HG03575 (cell line): Measurements from ENCODE around the gene LILRA1.
"Not testable (repeated sequence)": the region's sequence is repeated elsewhere in the genome, so short reads cannot be mapped to it uniquely, and the experiment has no call there.

Experiments
- ATAC-seq: cut with Tn5 transposase; IDR thresholded peaks from one replicate; pipeline ENCODE4 v1.9.1; 2021; ENCODE audit not compliant: unreplicated experiment, insufficient number of reproducible peaks, low FRiP score; ENCODE audit errors: extremely low read depth

LILRA1 gene

GRCh38 chr19:54593445-54593844 lies at the start of gene LILRA1:
TSS of gene LILRA1 (plus strand) at chr19:54593632. CDS start at chr19:54594245, 613 bp downstream.
- not testable (repeated sequence) for ATAC-seq

- no peak for ATAC-seq
Measured at GRCh38 chr19:54548806-54549205, 44.6 kb upstream of the LILRA1 start.

GRCh38 chr19:54549224-54549623 lies 44.2 kb upstream of the LILRA1 start:
- ATAC-seq = no peak

DNA sequence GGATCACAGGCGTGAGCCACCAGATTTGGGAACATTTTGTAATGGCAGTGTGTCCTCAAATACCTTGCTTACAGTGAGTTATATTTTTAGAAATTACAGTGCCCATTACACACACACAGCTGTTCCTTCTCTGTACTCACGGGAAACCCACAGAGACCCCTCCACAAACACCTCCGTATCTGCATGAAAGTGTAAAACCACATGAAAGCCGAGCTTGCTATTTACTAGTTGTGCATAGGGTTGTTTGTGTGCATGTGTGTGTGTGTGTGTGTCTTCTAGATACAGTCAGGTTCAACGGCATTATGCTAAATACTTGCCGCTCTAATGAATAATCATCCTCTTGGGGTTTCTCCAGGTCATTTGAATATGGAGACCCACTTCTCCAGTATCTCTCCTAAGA lies 42.1 kb upstream of the LILRA1 start:
- no peak for ATAC-seq

DNA sequence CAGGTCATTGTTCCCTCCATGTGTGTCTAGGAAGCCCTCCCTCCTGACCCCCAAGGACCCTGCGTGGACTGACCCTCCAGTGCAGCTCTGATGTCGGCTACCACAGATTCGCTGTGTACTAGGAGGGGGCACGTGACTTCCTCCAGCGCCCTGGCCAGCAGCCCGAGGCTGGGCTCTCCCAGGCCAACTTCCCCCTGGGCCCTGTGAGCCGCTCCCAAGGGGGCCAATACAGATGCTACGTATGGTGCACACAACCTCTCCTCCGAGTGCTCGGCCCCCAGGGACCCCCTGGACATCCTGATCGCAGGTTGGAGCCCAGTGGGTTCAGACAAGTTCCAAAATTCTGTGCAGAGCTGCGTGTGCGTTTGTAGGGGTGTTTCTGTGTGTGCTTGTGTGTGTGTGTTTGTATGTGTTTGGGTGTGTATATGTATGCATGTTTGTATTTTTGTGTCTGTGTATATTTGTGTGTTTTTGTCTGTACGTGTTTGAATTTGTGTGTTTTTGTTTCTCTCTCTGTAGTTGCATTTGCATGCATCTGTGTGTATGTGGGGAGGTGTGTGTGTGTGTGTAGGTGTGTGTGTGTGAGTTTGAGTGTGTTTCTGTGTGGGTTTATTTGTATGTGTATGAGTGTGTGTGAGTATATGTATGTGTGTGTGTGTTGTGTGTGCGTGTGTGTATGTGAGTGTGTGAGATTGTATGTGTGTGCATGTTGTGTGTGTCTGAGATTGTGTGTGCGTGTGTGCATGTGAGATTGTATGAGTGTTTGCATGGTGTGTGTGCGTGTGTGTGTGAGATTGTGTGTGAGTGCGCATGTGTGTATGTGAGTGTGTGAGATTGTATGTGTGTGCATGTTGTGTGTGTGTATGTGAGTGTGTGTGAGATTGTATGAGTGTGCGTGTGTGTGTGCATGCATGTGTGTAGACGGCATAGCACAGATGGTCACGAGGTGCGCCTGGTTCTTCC lies 41.2 kb upstream of the LILRA1 start:
- no peak for ATAC-seq

GRCh38 chr19:54552913-54553310 lies 40.5 kb upstream of the LILRA1 start:
- no peak for ATAC-seq

GRCh38 chr19:54554006-54554405 lies 39.4 kb upstream of the LILRA1 start:
- no peak for ATAC-seq

DNA sequence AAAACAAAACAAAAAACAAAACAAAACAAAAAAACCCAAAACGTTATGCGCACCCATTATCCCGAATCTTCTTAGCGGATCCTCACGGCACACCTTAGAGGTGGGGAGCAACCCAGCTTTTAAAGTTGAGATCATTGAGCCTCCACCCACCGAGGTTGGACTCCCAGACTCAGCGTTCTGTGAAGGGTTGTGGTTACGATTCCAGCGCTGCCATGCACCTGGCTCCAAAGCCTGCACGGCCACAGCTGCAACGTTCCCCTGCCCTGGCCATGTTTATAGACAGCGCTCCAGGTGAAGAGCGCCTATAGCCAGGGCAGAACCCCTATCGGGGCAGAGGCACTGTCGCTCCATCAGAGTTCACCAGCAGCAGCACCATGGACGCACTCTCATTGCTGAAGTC lies 38.5 kb upstream of the LILRA1 start:
- ATAC-seq = no peak

DNA sequence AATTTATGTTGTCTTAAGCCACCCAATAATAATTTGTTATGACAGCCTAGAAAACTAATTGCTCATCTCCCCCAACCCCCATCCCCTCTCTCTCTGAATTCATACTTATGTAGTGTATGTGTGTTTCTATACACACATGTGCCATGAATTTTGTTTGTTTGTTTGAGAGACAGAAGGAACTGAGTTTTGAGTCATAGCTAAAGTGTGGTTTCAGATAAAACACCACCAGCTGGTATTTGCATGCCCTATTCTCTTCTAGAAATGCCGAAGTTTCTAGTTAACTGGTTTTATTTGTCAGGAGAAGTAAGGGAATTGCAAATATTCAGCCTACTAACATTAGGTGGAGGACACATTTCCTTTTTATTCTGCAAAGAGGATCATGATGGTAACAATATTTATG lies 37.2 kb upstream of the LILRA1 start:
- no peak for ATAC-seq

- no peak for ATAC-seq
Measured at GRCh38 chr19:54558339-54558738, 35.1 kb upstream of the LILRA1 start.

DNA sequence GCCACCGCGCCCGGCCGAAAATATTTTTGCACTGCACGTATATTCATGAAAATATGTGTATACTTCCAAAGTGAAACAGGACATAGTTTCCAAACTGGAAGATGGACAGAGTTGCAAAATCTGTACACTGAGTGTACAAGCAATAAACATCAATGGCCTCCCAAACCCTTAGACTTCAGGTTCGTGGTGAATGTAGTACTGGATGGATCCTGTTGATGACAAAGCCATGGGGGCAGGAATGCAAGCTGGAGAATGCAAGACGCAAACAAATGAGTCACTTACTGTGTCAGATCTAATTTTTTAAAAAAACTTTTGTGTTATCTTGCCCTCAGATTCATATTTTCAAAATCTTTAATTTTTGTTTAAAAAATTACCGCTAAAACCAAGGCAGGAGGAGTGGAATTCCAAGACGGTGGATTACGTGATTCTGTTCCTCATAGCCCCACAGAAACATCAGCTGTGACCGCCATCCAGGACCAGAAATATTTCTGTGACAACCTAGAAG lies 32.5 kb upstream of the LILRA1 start:
- ATAC-seq = no peak

DNA sequence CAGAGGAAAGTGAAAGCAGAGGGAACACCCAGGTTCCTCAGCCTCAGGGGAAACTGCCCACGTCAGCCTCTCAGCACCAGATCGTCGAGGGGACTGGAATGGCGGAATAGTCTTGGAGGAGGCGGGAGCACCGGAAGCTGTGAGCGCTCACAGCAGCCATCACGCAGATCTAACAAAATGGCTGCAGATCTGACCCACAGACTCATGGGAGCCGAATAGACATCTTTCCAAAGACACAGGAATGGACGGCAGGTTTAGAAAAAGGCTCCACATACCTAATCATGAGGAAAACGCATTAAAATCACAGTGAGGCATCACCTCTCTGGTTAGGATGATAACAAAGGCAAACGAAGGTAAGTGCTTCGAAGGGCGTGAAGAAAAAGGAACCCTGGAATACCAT lies 31.6 kb upstream of the LILRA1 start:
- ATAC-seq = no peak

DNA sequence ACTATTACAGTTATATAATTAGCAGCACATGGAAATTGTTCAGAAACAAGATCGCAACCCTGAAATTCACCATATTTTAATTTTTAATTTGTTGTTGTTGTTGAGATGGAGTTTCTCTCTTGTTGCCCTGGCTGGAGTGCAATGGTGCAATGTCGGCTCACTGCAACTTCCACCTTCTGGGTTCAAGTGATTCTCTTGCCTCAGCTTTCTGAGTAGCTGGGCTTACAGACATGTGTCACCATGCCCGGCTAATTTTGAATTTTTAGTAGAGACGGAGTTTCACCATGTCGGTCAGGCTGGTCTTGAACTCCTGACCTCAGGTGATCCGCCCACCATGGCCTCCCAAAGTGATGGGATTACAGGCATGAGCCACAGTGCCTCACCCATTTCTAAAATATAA lies 30.2 kb upstream of the LILRA1 start:
- ATAC-seq = not testable (repeated sequence)

DNA sequence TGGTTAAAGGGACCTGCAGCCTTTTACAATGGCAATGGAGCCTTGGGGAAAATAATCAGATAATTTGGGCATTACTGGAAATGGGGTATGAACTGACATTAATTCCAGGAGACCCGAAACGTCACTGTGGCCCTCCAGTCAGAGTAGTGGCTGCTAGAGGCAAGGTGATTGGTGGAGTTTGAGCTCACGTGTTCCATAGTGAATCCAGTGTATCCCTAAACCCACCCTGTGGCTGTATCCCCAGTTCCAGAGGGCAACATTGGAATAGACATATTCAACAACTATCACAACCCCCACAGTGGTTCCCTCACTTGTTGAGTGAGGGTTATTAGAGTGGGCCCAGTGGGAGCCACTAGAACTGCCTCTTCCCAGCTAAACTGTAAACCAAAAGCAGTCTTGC lies 23.1 kb upstream of the LILRA1 start:
- no peak for ATAC-seq

DNA sequence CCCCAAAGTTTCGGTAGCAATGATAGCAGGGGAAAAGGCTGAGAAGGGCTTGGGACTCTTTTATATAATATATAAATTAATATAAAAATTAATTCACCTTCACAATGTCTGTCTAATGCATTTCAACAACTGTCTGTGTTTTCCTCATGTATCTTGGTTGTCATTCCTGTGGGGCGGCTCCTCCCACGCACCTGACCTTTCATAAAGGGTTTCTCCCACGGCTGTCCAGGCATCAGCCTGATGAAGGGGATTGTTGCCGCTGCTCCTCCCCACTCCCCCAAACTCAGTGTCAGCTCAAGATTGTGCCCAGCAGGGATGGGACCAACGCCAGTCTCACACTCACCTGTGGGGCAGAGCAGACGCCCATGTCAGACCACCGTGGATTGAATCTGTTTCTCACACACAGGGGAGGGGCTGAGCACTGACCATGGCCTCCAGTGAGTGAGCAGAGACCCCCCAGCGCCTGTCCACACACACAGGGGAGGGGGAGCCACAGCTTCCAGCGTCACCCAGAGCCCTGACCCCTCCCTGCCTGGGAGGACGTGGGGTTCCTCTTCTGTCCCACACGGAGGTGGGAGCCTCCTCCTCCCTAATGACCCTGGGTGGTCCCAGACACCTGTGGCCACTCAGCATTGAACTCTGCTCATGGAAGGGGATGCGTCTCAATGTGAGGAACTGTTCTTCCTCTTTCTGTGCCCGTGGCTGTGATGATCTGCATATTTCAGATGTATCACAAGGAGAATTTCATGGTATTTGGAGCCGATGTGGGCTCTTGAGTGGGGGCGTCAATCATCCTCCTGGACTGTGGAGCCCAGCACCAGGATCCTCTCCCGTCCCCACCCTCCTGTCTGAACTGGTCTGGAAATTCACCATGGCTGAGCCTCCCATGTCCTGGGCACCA lies 21.5 kb upstream of the LILRA1 start:
- not testable (repeated sequence) for ATAC-seq

DNA sequence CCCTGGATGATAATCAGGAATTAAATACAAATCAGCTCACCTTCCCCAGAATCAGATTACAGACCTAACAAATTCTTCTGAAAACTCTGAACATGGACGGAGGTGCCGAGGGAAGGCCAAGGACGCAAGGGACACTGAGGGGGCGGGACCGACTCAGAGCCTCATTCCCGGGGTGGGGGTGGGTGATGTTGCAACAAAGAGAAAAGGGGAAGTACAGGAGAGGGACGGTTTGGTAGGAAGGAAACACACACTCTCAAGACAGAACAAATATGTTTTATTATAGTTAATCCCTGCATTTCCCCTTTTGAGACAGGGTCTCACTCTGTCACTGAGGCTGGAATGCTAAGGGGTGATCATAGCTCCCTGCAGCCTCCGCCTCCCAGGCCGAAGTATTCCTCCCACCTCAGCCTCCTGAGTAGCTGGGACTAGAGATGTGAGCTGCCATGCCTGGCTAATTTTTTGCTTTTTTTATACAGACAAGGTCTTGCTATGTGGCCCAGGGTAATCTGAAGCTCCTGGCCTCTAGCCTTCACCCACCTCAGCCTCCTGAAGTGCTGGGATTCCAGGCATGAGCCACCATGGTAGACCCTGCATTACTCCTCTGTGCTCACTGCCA lies 20.6 kb upstream of the LILRA1 start:
- no peak for ATAC-seq

DNA sequence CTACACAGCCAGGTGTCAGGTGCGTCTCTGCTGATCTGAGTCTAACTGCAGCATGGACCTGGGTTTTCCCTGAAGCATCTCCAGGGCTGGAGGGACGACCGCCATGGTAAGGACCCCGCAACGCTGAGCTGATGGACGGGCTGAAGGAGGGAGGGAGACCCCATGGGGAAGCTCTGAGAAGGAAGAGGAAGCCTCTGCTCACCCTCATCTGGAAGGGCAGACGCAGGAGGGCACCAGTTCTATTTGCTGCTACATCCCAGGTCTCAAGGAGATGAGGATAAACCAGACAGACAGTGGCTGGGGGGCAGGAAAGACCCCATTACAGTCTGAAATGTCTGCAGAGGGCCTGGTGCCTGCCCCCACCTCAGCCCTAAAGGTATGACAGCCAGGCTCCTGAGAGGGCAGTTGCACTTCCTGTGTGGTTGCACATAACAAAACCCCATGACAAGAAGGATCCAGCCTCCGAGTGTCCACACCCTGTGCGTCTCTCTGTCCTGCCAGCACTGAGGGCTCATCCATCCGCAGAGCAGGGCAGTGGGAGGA lies 20.0 kb upstream of the LILRA1 start, which contains the start of gene LILRA2:
Gene LILRA2, plus strand, starts transcription at position 461 of the 543 bp plus-strand sequence. CDS start 89 bp downstream, outside the sequence.
- ATAC-seq = no peak

GRCh38 chr19:54574051-54574450 lies 19.4 kb upstream of the LILRA1 start:
- no peak for ATAC-seq
